ENCODE data around the gene TFF3.

The TFF3 gene

DNA sequence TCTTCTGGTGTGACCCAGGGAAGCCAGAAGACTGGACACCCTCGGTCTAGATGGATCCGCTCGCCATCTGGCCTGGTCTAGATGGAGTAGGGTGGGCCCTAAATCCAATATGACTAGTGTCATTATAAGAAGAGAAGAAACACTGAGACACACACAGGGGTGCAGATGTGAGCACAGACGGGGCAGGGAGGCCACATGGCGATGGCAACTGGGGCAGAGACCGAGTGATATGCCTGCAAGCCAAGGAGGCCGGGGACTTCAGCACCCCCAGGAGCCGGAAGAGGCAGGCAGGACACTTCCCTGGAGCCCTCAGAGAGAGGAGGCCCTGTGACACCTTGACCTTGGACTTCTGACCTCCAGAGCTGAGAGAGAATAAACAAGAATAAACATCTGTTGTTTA is 5.6 kb upstream of the TFF3 start:
- Mint-ChIP-seq H3K27ac (no peak overlapping the region), H3K9me3 (no peaks in the 10 kb centered on the region), H3K27me3 (ENCODE audit: low read depth) (peaks cover 28% of the 10 kb centered on the region), H3K4me1 (ENCODE audit: low read depth) (no peaks in the 10 kb centered on the region), H3K4me3 (no peak overlapping the region), H3K36me3 (ENCODE audit: low read depth) (no peaks in the 10 kb centered on the region)

DNA sequence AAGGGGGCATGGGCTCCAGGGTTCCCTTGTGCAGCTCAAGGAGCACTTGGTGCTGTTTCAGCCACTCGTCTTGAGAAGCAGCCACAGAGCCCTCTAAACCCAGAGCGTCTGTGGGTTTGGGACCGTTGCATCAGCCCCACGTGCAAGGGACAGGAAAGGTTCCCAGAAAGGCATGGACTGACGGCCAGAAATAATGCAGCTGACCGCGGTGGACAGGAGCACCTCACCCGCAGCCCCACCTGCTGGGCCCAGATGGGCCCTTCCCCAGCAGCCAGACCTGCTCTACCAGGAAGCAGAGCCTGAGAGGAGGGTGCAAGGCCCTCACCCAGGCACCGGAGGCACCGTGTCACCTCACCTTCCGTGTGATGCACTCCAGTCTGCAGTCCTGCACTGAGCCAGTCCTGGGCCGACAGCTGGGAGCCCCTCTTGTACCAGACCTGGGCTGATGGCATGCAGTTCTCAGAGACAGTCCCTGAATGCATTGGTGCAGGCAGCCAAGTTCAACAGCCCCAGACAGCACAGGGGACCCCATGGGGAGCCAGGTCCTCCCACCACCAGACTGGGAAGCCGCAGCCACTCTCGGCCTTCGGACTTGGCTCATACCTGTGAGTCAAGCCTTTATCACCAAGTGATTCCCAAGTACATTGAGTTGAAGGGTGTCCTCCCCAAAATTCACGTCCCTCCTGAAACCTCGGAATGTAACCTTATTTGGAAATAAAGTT is 4.8 kb upstream of the TFF3 start:
- H3K36me3 Mint-ChIP-seq (ENCODE audit: low read depth) = no peaks in the 10 kb centered on the region
- no peaks in the 10 kb centered on the region for H3K9me3 Mint-ChIP-seq
- no peaks in the 10 kb centered on the region for H3K4me1 Mint-ChIP-seq (ENCODE audit: low read depth)
- no peak overlapping the region for H3K4me3 Mint-ChIP-seq
- H3K27ac Mint-ChIP-seq = no peak overlapping the region
- H3K27me3 Mint-ChIP-seq (ENCODE audit: low read depth) = peaks cover 20% of the 10 kb centered on the region

DNA sequence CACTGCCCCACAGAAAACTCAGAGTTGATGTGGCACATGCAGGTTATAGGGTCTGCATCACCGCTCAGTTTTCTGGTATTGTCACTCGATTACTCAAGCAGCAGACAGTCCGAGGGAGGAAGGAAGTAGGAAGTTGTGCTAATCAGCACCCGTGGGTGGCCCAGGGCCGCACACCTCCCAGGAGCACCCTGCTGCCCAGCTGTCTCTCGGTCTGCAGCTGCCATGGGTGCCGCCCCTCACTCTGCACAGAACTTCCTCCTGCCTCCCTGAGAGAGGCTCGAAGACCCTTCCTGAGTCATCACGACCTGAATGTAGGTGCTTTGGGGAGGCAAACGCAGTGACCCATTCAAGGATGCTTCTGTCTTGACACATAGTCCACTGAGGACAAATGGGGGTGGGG is 4.2 kb upstream of the TFF3 start:
- Mint-ChIP-seq H3K27me3 (ENCODE audit: low read depth) (peaks cover 16% of the 10 kb centered on the region), H3K4me1 (ENCODE audit: low read depth) (no peaks in the 10 kb centered on the region), H3K4me3 (no peak overlapping the region), H3K9me3 (no peaks in the 10 kb centered on the region), H3K36me3 (ENCODE audit: low read depth) (no peaks in the 10 kb centered on the region), H3K27ac (no peak overlapping the region)

DNA sequence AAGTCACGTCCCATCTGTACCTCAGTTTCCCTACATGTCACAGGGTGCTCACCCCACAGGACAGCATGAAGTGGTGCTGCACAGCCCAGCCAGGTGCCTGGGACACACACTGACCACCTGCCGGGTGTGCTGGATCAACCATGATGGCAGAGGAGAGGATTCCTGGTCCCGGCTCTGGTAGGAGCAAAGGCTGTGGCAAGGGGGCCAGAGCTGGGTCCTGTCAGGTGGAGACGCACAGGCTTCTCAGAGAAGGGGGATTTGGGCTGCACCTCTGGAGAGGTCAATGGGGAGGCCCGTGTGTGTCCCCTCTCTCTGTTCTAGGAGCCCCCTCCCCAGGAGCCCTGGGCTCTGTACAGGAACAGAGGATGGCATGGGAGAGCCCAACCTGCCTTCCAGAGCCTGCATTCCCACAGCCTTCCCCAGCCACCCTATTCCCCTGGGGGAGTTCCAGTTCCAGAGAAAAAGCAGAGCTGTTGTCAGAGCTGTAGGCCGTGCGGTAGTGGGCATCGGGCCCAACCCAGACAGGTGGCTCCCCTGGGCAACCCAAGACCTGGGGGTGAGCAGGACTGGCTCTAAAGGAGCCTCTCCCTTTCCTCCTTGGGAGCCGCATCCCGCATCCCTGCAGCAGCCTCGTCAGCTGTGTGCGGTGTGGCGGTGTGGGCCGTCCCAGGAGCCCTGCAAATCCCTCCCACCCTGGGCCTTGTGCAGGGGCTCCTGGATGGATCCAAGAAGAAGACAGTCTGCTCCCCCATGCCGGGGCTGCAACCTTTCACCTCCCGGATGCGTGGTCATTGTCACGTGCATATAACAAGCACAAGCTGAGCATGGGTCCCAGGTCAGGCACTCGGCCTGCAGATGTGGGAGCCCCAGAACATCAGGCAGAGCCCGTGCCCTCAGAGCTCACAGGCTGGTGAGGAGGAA is 2.9 kb upstream of the TFF3 start:
- H3K27ac Mint-ChIP-seq = no peak overlapping the region
- H3K27me3 Mint-ChIP-seq (ENCODE audit: low read depth) = peaks cover 6% of the 10 kb centered on the region
- H3K4me3 Mint-ChIP-seq = no peak overlapping the region
- no peaks in the 10 kb centered on the region for H3K36me3 Mint-ChIP-seq (ENCODE audit: low read depth)
- no peaks in the 10 kb centered on the region for H3K9me3 Mint-ChIP-seq
- no peaks in the 10 kb centered on the region for H3K4me1 Mint-ChIP-seq (ENCODE audit: low read depth)

DNA sequence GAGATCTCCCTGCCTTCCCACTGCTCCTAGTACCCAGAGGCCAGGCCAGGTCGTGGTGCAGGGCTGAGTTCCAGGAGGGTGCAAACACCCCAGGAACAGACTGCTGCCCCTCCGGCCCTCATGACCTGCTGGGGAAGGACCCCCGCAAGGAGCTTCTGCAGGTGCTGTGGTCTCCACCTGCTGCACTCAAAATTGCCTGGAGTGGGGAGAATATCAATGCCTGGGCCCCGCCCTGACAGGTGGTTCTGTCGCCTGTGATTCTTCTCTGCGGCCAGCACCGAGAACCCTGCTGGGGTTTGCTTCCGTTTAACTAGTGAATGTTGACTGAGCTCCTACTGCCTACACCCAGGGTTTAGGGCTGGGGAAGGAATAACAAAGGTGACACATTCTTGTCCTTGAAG is 2.1 kb upstream of the TFF3 start:
- Mint-ChIP-seq H3K9me3 (no peaks in the 10 kb centered on the region), H3K36me3 (ENCODE audit: low read depth) (no peaks in the 10 kb centered on the region)

DNA sequence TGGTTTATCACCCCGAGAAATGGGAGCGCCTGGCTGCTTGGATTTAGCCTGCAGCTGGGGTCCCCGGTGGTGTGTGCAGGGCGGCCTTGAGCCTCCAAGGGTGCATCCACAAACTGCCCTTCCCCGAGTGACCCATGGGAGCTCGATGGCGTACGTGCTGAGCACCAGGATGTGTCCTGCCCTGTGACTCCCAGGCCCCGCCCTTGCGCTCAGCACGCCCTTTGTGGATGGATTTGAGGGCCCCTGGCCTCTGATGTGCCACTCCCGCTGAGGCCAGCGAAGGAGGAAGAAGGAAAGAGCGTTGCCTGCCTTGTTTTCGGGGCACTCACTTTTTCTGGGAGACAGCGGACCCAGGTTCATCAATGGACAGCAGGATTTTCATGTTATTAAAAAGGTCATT is 1.7 kb upstream of the TFF3 start:
- Mint-ChIP-seq H3K27me3 (ENCODE audit: low read depth) (peaks cover 1% of the 10 kb centered on the region), H3K36me3 (ENCODE audit: low read depth) (no peaks in the 10 kb centered on the region), H3K4me1 (ENCODE audit: low read depth) (no peaks in the 10 kb centered on the region), H3K4me3 (no peak overlapping the region), H3K27ac (no peak overlapping the region), H3K9me3 (no peaks in the 10 kb centered on the region)

More for the DNA sequence above, 2.1 kb upstream of the TFF3 start:
- H3K4me3 Mint-ChIP-seq = no peak overlapping the region
- H3K27me3 Mint-ChIP-seq (ENCODE audit: low read depth) = peaks cover 6% of the 10 kb centered on the region
- H3K4me1 Mint-ChIP-seq (ENCODE audit: low read depth) = no peaks in the 10 kb centered on the region
- H3K27ac Mint-ChIP-seq = no peak overlapping the region

DNA sequence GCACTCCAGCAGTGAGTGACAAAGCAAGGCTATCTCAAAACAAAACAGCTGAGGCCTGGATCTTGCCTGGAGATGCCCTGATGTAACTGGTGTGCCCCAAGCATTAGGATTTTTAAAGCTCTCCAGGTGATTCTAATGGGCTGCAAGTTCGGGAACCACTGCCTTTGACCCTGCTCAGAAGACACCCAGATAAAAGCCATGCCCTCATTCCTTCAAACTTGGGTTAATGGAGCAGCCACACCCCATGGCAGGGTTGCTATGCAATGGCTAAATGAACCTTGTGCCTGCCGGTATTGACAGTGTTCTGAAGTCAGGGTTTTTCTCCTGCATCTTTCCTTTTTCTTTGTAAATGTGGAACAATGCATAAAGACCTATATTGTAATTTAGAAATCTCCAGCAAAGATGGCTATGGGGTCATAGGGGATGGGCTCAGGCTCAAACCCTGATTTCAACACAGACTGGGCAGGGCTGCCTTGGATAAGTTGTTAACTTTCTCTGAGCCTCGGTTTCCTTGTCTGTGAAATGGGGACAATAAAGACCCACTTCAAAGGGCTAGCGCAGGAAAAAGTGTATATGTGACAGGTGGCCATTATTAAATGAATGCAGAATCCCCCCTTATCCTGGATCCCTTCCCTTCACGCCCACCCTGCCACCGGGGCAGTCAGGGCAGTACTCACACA is 453 bp downstream of the TFF3 start:
- Mint-ChIP-seq H3K9me3 (no peaks in the 10 kb centered on the region), H3K27me3 (ENCODE audit: low read depth) (no peaks in the 10 kb centered on the region), H3K4me3 (no peak overlapping the region), H3K27ac (no peak overlapping the region), H3K4me1 (ENCODE audit: low read depth) (no peaks in the 10 kb centered on the region), H3K36me3 (ENCODE audit: low read depth) (no peaks in the 10 kb centered on the region)

DNA sequence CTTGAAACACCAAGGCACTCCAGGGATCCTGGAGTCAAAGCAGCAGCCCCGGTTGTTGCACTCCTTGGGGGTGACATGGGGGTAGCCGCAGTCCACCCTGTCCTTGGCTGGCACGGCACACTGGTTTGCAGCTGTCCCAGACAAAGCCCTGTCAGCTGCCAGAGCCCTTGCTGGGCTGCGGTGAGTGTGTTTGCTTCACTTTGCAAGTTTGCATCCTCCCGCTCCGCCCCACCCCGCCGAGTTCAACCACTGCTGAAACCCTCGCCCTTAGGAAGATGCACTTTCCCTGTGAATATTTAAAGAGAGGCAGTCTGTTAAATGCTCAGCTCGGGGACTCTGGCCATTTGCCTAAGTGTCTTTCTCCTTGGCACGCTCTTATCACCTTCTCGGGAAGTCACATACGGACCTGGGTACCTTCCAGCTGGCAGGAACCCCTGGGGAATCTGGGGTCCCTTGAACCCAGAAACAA is 1.7 kb downstream of the TFF3 start:
- Mint-ChIP-seq H3K4me1 (ENCODE audit: low read depth) (peaks cover 4% of the 10 kb centered on the region), H3K36me3 (ENCODE audit: low read depth) (no peaks in the 10 kb centered on the region), H3K9me3 (no peaks in the 10 kb centered on the region), H3K27me3 (ENCODE audit: low read depth) (no peaks in the 10 kb centered on the region), H3K4me3 (no peak overlapping the region), H3K27ac (no peak overlapping the region)

DNA sequence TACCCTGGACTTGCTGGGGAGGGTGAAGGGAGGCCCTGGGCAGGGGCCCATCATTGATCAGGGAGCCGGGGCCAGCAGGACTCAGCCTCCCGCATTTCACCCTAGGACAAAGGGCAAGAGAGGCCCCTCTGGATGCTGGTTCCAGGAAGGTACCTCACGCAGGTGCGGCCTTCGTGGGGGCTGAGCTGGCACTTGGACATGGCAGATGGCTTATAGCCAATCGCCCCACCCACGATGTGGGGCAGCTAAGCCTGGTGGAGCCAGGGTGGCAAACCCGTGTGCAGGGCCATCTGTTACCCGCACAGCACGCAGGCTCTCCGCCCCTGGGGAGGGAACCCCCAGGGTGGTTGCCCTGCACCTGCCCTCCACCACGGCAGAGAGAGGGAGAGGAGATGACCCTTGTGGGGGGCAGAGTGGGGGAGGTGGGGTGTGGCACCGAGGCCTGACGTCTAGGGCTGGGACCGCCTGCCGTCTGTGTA is 2.5 kb downstream of the TFF3 start:
- Mint-ChIP-seq H3K4me1 (ENCODE audit: low read depth) (peaks cover 4% of the 10 kb centered on the region), H3K27ac (no peak overlapping the region), H3K27me3 (ENCODE audit: low read depth) (no peaks in the 10 kb centered on the region), H3K36me3 (ENCODE audit: low read depth) (no peaks in the 10 kb centered on the region), H3K4me3 (no peak overlapping the region), H3K9me3 (no peaks in the 10 kb centered on the region)

DNA sequence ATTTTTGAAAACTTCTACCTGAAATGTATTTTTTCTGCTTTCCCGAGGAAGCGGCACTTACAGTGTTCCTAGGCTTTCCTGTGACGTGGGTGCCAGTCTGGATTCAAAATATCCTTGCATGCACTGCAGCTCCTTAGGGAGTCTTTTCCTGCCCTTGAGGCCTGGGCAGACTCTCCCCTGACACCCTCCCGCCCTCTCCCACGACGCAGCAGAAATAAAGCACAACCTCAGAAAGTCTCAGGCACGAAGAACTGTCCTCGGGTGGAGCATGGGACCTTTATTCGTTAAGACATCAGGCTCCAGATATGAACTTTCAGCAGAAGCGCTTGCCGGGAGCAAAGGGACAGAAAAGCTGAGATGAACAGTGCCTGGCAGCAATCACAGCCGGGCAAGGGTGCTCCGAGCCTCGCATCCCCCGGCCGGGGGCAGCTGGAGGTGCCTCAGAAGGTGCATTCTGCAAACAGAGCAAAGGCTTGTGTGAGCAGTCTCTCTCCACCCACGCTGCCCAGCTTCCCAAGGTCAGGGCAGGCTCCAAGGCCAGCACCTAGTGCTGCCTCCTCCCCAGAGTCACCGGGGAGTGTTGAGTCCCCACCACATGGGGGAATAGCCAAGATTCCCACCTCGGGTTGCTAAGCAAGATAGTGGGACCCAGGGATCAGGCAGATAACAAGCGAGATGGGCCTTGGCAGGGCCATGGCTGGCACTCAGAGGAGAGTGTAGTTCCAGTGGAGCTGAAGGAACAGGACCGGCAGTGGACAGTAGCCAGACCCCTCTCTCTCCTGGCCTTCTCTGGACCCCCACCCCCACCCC is 3.2 kb downstream of the TFF3 start:
- Mint-ChIP-seq H3K4me3 (no peak overlapping the region), H3K36me3 (ENCODE audit: low read depth) (no peaks in the 10 kb centered on the region), H3K27ac (no peak overlapping the region), H3K27me3 (ENCODE audit: low read depth) (peaks cover under 1% of the 10 kb centered on the region), H3K4me1 (ENCODE audit: low read depth) (peaks cover 4% of the 10 kb centered on the region), H3K9me3 (no peaks in the 10 kb centered on the region)

DNA sequence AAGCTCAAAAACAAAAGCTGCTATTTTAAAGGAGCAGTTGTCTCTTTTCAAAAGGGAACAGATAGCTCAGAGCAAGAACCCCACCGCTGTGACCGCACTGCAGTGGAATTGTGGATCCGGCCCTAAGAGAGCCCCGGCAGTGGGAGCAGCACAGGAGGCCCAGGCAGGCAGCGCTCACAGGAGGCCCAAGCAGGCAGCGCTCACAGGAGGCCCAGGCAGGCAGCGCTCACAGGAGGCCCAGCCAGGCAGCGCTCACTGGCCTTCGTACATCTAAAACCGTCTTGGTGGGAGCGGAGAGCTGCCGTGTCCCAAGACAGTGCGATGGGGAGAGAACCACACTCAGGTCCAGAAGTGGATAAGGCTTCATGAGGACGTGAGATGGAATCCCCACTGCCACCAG is 4.0 kb downstream of the TFF3 start:
- H3K9me3 Mint-ChIP-seq = no peaks in the 10 kb centered on the region

DNA sequence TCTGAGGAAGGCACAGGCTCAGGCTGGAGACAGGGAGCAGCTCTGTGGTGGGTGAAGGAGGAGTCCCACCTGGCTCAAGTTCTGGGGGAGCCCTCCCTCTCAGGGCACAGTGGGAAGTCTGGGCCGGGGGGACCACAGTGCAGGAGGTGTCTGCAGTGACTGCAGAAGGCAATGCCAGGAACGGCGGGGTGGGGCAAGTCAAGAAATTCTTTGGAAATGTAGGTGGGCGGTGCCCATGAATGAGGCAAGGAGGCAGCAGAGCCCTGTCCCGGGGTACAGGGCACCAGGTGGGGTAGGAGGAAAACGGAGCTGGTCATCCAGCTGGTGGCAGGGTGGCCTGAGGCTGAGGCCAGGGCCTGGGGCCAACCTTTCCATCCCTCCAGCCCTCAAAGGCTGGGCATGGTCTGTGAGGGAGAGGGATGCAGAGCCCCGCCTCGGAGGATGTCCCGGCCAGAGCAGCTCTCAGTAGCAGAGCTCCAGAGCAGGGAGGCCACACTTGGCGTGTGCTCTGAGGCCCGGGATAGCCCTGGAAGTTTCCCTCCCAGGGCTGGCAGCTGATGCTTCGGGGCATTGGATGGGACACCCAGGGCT is 4.7 kb downstream of the TFF3 start:
- Mint-ChIP-seq H3K4me3 (no peak overlapping the region), H3K27ac (no peak overlapping the region), H3K4me1 (ENCODE audit: low read depth) (peaks cover 6% of the 10 kb centered on the region), H3K9me3 (no peaks in the 10 kb centered on the region), H3K27me3 (ENCODE audit: low read depth) (peaks cover 7% of the 10 kb centered on the region), H3K36me3 (ENCODE audit: low read depth) (no peaks in the 10 kb centered on the region)

More for the DNA sequence above, 4.0 kb downstream of the TFF3 start:
- H3K27ac Mint-ChIP-seq = no peak overlapping the region
- no peaks in the 10 kb centered on the region for H3K36me3 Mint-ChIP-seq (ENCODE audit: low read depth)
- peaks cover 6% of the 10 kb centered on the region for H3K4me1 Mint-ChIP-seq (ENCODE audit: low read depth)
- H3K4me3 Mint-ChIP-seq = no peak overlapping the region
- peaks cover 7% of the 10 kb centered on the region for H3K27me3 Mint-ChIP-seq (ENCODE audit: low read depth)

DNA sequence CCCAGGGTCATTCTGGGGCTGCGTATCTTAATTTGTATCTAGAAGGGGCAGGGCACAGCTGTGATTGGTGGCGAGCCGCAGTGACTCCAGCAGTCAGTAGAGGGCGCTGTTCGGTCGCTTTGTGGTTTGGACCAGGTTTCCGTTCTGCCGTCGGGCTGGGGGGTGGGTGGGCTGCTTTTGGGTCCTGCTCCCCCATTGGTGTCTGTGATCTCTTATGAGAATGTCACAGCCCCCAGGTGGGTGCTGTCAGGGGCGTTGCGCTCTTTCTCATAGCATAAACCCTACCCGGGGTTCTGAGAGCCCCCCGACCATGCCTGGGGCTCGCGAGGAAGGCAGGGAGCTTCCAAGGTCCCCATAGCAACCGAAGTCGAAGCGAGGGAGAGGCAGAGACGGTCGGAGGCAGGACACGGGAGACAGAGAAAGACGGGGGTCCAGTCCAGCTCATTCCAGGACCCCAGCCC is 5.4 kb downstream of the TFF3 start:
- H3K4me1 Mint-ChIP-seq (ENCODE audit: low read depth) = peaks cover 6% of the 10 kb centered on the region
- no peaks in the 10 kb centered on the region for H3K9me3 Mint-ChIP-seq
- H3K4me3 Mint-ChIP-seq = no peak overlapping the region
- peaks cover 7% of the 10 kb centered on the region for H3K27me3 Mint-ChIP-seq (ENCODE audit: low read depth)
- no peak overlapping the region for H3K27ac Mint-ChIP-seq
- H3K36me3 Mint-ChIP-seq (ENCODE audit: low read depth) = no peaks in the 10 kb centered on the region
